Coronary artery (tissue), 2 donors: ENCODE data around the gene GAS2L2.

Experiments
- DNase-seq: peaks from one replicate; pipeline ENCODE4 v3.0.0-alpha.2; 2017; ENCODE audit warnings: low spot score
- H3K27ac ChIP-seq, 2 donors: fragments of 200-600 bp; sonication (generic); one replicate each; pipeline ENCODE4 v1.5.1; 2016 to 2019
- H3K4me3 ChIP-seq: fragments of 200-600 bp; sonication (generic); 2 replicates; pipeline ENCODE4 v1.5.1; 2016; ENCODE audit warnings: mild to moderate bottlenecking, moderate library complexity
- TF ChIP-seq, protein P1 (sequence below): fragments of 200-600 bp; sonication (generic); IDR thresholded peaks from one replicate; pipeline ENCODE4 v1.5.1; 2019; ENCODE audit warnings: antibody characterized with exemption

GAS2L2 gene

DNA sequence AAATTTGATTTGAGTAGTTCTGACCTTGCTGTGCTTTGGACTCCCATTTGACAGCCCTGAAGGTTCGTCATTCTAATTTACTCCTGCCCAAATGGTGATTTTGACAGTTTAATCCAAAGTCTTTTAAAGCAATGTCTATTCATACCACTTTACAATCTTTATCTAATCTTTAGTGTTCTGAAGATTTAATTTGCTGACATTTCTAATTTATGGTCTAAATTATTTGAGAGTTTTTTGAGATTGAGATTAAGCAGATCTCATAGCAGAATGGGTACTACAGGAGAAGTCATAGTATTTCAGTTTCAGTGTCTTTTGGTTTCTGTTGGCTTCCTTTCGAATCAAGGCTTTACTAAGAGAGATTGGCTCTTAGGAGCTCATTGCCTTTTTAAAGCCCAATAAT lies 54.2 kb downstream of the GAS2L2 start:
- H3K4me3 ChIP-seq = no peak overlapping the region
- DNase-seq = no peak
- no peak overlapping the region for H3K27ac ChIP-seq
- TF ChIP-seq, protein P1, sequence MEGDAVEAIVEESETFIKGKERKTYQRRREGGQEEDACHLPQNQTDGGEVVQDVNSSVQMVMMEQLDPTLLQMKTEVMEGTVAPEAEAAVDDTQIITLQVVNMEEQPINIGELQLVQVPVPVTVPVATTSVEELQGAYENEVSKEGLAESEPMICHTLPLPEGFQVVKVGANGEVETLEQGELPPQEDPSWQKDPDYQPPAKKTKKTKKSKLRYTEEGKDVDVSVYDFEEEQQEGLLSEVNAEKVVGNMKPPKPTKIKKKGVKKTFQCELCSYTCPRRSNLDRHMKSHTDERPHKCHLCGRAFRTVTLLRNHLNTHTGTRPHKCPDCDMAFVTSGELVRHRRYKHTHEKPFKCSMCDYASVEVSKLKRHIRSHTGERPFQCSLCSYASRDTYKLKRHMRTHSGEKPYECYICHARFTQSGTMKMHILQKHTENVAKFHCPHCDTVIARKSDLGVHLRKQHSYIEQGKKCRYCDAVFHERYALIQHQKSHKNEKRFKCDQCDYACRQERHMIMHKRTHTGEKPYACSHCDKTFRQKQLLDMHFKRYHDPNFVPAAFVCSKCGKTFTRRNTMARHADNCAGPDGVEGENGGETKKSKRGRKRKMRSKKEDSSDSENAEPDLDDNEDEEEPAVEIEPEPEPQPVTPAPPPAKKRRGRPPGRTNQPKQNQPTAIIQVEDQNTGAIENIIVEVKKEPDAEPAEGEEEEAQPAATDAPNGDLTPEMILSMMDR = no peak

DNA sequence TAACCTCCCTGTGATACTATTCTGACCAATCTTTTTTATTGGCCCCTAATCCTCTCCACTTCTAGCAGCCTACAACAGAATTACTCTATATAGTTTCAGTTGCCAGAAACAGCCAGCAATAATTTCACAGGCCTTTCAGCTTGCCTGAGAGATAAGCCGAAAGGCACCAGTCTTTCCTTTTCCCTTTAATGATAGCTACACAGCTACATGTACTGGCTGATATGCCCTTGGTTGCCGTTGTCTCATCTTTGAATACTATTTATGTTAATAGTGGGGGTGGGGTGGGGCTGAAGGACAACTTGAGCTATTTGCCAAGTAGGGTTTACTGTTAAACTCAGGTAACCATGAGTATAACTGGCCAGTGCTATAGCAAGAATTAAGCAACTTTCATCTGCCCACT lies 57.4 kb downstream of the GAS2L2 start:
- DNase-seq = no peak
- H3K27ac ChIP-seq = no peak overlapping the region
- no peak overlapping the region for H3K4me3 ChIP-seq
- TF ChIP-seq, protein P1 = no peak

DNA sequence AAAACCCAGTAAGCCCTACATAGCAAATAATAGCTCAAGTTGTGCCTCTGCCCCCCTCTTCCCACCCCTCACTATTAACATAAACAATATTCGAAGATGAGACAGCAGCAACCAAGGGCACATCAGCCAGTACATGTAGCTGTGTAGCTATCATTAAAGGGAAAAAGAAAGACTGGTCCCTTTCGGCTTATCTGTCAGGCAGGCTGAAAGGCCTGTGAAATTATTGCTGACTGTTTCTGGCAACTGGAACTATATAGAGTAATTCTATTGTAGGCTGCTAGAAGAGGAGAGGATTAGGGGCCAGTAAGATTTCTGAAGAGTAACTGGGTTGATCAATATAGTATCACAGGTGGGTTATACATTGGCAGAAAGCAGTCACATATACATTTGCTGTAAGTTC lies 58.1 kb downstream of the GAS2L2 start:
- no peak overlapping the region for H3K27ac ChIP-seq
- TF ChIP-seq, protein P1 = no peak

More for the DNA sequence above, 58.1 kb downstream of the GAS2L2 start:
- H3K4me3 ChIP-seq = no peak overlapping the region
- DNase-seq = no peak
